CD4-positive, CD25-positive, alpha-beta regulatory T cell (primary cell): ENCODE measurements around the gene OR6P1. TPM values are rescaled to one million over a fixed set of nuclear protein-coding genes. Genes with fewer than 3 reads are reported as not detected.
A peak's percentile ranks its signal among the peaks of the same experiment; 100 is the strongest.

Source experiments
- ATAC-seq, 2 donors: fragments of 150-1000 bp; cut with Tn5 transposase; one replicate each; pipeline ENCODE4 v1.10.0; 2021; ENCODE audit warnings: low read depth in 2 of 2, moderate number of reproducible peaks in 2 of 2, moderate library complexity in 1 of 2
- DNase-seq, 3 donors: peaks; one replicate each; pipeline versions ENCODE4 v3.0.0 to v3.0.0-alpha.2; 2012 to 2022; ENCODE audit warnings: mixed read lengths in 1 of 3
- H3K27ac ChIP-seq: one replicate; pipeline ENCODE4 v1.7.0; 2013; ENCODE audit warnings: mild to moderate bottlenecking, low read length; ENCODE audit not compliant: insufficient read depth, poor library complexity, severe bottlenecking
- H3K27me3 ChIP-seq: one replicate; pipeline ENCODE4 v1.7.0; 2013; ENCODE audit warnings: low read length; ENCODE audit not compliant: control insufficient read depth, insufficient read depth
- H3K36me3 ChIP-seq: one replicate; pipeline ENCODE4 v1.7.0; 2013; ENCODE audit warnings: mild to moderate bottlenecking, low read length, moderate library complexity; ENCODE audit not compliant: control insufficient read depth, insufficient read depth
- H3K4me1 ChIP-seq: 2 replicates; pipeline ENCODE4 v1.7.0; 2013; ENCODE audit warnings: mild to moderate bottlenecking, low read length; ENCODE audit not compliant: insufficient read depth, control insufficient read depth, poor library complexity, severe bottlenecking
- H3K4me3 ChIP-seq: one replicate; pipeline ENCODE4 v1.7.0; 2013; ENCODE audit warnings: low read depth, mild to moderate bottlenecking, low read length, moderate library complexity
- H3K9me3 ChIP-seq, 2 experiments: 1 replicate in 1 of 2; 2 replicates in 1 of 2; pipeline ENCODE4 v1.7.0; 2013; ENCODE audit warnings: low read length in 2 of 2, mild to moderate bottlenecking in 1 of 2, moderate library complexity in 1 of 2; ENCODE audit not compliant: control insufficient read depth in 2 of 2
- H3K27ac Mint-ChIP-seq, 3 donors: one replicate each; pipeline ENCODE4 v1.8.0; 2020 to 2022; ENCODE audit warnings: mild to moderate bottlenecking in 3 of 3, mixed read lengths in 3 of 3, moderate library complexity in 2 of 3
- H3K27me3 Mint-ChIP-seq: one replicate; pipeline ENCODE4 v1.8.0; 2022; ENCODE audit warnings: mild to moderate bottlenecking, mixed read lengths
- H3K36me3 Mint-ChIP-seq: one replicate; pipeline ENCODE4 v1.8.0; 2020; ENCODE audit warnings: mixed read lengths
- H3K4me1 Mint-ChIP-seq, 4 donors: one replicate each; pipeline ENCODE4 v1.8.0; 2020 to 2022; ENCODE audit warnings: mixed read lengths in 4 of 4, mild to moderate bottlenecking in 1 of 4
- H3K4me3 Mint-ChIP-seq, 4 donors: one replicate each; pipeline ENCODE4 v1.8.0; 2020 to 2022; ENCODE audit warnings: mild to moderate bottlenecking in 4 of 4, mixed read lengths in 4 of 4, moderate library complexity in 3 of 4
- H3K9me3 Mint-ChIP-seq, 7 donors: one replicate each; pipeline ENCODE4 v1.8.0; 2020 to 2022; ENCODE audit warnings: mixed read lengths in 7 of 7, mild to moderate bottlenecking in 3 of 7, moderate library complexity in 2 of 7
- polyA plus RNA-seq, 4 donors: library from polyadenylated mRNA; unstranded; fragments of 300-500 nt; fragmentation: Illumina TruSeq; gene quantifications; one replicate each; pipeline ENCODE4 v1.2.3, GENCODE V29; 2021
- total RNA-seq: library from RNA; stranded (reverse); gene quantifications from one replicate; pipeline ENCODE4 v1.2.3, GENCODE V29; 2022

The OR6P1 gene
- total and polyA plus RNA-seq, 5 donors from 2014 or later, result not detected

GRCh38 chr1:158547533-158547932 is 22.8 kb downstream of the OR6P1 start:
- Histone ChIP-seq H3K27me3 (peaks cover 10% of the 10 kb centered on the region), H3K4me3 (no peak overlapping the region), H3K4me1 (no peaks in the 10 kb centered on the region), H3K9me3 (no peaks in the 10 kb centered on the region), H3K27ac (no peak overlapping the region), H3K36me3 (no peaks in the 10 kb centered on the region)
- DNase-seq (no peak), ATAC-seq (no peak)
- H3K4me1 Mint-ChIP-seq, result no peaks in the 10 kb centered on the region
- H3K27me3 Mint-ChIP-seq, result peaks cover 6% of the 10 kb centered on the region
- peaks cover 0 to 2% (median 0%) of the 10 kb centered on the region in 7 donors for H3K9me3 Mint-ChIP-seq
- no peak overlapping the region for H3K4me3 Mint-ChIP-seq
- no peak overlapping the region for H3K27ac Mint-ChIP-seq
- H3K36me3 Mint-ChIP-seq, result no peaks in the 10 kb centered on the region

- Mint-ChIP-seq H3K4me3 (no peak overlapping the region), H3K4me1 (no peaks in the 10 kb centered on the region), H3K27ac (peak overlapping the region in 1 of 3 donors; percentile 7), H3K27me3 (peaks cover 10% of the 10 kb centered on the region), H3K36me3 (no peaks in the 10 kb centered on the region), H3K9me3 (no peaks in the 10 kb centered on the region)
- Histone ChIP-seq H3K36me3 (no peaks in the 10 kb centered on the region), H3K4me3 (no peak overlapping the region), H3K27ac (no peak overlapping the region), H3K9me3 (no peaks in the 10 kb centered on the region), H3K4me1 (no peaks in the 10 kb centered on the region), H3K27me3 (peaks cover 4% of the 10 kb centered on the region)
- DNase-seq (no peak), ATAC-seq (no peak)
Measured at GRCh38 chr1:158537609-158538008, 32.8 kb downstream of the OR6P1 start.

GRCh38 chr1:158534496-158534895 is 35.9 kb downstream of the OR6P1 start:
- ATAC-seq, result no peak
- H3K36me3 Mint-ChIP-seq, result no peaks in the 10 kb centered on the region
- Histone ChIP-seq H3K9me3 (no peaks in the 10 kb centered on the region), H3K27me3 (peaks cover 7% of the 10 kb centered on the region), H3K36me3 (no peaks in the 10 kb centered on the region), H3K4me1 (no peaks in the 10 kb centered on the region), H3K4me3 (no peak overlapping the region), H3K27ac (no peak overlapping the region)
- H3K4me3 Mint-ChIP-seq, result no peak overlapping the region
- no peaks in the 10 kb centered on the region for H3K4me1 Mint-ChIP-seq
- no peak overlapping the region for H3K27ac Mint-ChIP-seq
- H3K9me3 Mint-ChIP-seq, result peaks cover 0 to 1% (median 0%) of the 10 kb centered on the region in 7 donors
- H3K27me3 Mint-ChIP-seq, result peaks cover 4% of the 10 kb centered on the region
- DNase-seq, result no peak

- Histone ChIP-seq H3K27ac (no peak overlapping the region), H3K9me3 (peaks cover 0 to 7% of the 10 kb centered on the region in 2 experiments), H3K27me3 (peaks cover 7% of the 10 kb centered on the region), H3K4me3 (no peak overlapping the region), H3K4me1 (no peaks in the 10 kb centered on the region), H3K36me3 (no peaks in the 10 kb centered on the region)
- Mint-ChIP-seq H3K27ac (no peak overlapping the region), H3K4me1 (no peaks in the 10 kb centered on the region), H3K4me3 (no peak overlapping the region), H3K36me3 (no peaks in the 10 kb centered on the region), H3K27me3 (peaks cover 17% of the 10 kb centered on the region), H3K9me3 (peaks cover 0 to 18% (median 1%) of the 10 kb centered on the region in 7 donors)
- DNase-seq, result peak in 2 of 3 donors; percentile 12 to 36
- ATAC-seq, result no peak
Measured at GRCh38 chr1:158527190-158527815, 43.1 kb downstream of the OR6P1 start.

GRCh38 chr1:158521666-158522058 is 48.7 kb downstream of the OR6P1 start:
- H3K27me3 Mint-ChIP-seq, result peaks cover 14% of the 10 kb centered on the region
- H3K4me1 Mint-ChIP-seq, result no peaks in the 10 kb centered on the region

GRCh38 chr1:158520955-158521665 is 49.3 kb downstream of the OR6P1 start:
- Mint-ChIP-seq H3K27me3 (peaks cover 10% of the 10 kb centered on the region), H3K36me3 (no peaks in the 10 kb centered on the region), H3K9me3 (peaks cover 0 to 3% (median 0%) of the 10 kb centered on the region in 7 donors), H3K4me1 (no peaks in the 10 kb centered on the region), H3K27ac (no peak overlapping the region), H3K4me3 (no peak overlapping the region)
- H3K36me3 ChIP-seq, result no peaks in the 10 kb centered on the region
- H3K9me3 ChIP-seq, result no peaks in the 10 kb centered on the region
- DNase-seq (no peak), ATAC-seq (no peak)
- H3K27ac ChIP-seq, result no peak overlapping the region
- H3K4me1 ChIP-seq, result no peaks in the 10 kb centered on the region
- no peak overlapping the region for H3K4me3 ChIP-seq
- peaks cover 7% of the 10 kb centered on the region for H3K27me3 ChIP-seq

More at GRCh38 chr1:158521666-158522058, 48.7 kb downstream of the OR6P1 start:
- Mint-ChIP-seq H3K27ac (no peak overlapping the region), H3K36me3 (no peaks in the 10 kb centered on the region), H3K4me3 (no peak overlapping the region), H3K9me3 (peaks cover 0 to 3% (median 1%) of the 10 kb centered on the region in 7 donors)
- Histone ChIP-seq H3K27ac (no peak overlapping the region), H3K36me3 (no peaks in the 10 kb centered on the region), H3K4me3 (no peak overlapping the region), H3K4me1 (no peaks in the 10 kb centered on the region), H3K27me3 (peaks cover 7% of the 10 kb centered on the region), H3K9me3 (no peaks in the 10 kb centered on the region)
- no peak for DNase-seq
- no peak for ATAC-seq

GRCh38 chr1:158520021-158520420 is 50.4 kb downstream of the OR6P1 start:
- H3K27me3 Mint-ChIP-seq, result peaks cover 10% of the 10 kb centered on the region
- peaks cover 10% of the 10 kb centered on the region for H3K27me3 ChIP-seq
- H3K27ac ChIP-seq, result no peak overlapping the region
- H3K4me1 ChIP-seq, result no peaks in the 10 kb centered on the region
- H3K36me3 Mint-ChIP-seq, result no peaks in the 10 kb centered on the region
- H3K9me3 ChIP-seq, result no peaks in the 10 kb centered on the region
- H3K27ac Mint-ChIP-seq, result no peak overlapping the region
- no peaks in the 10 kb centered on the region for H3K4me1 Mint-ChIP-seq
- peaks cover 0 to 3% (median 0%) of the 10 kb centered on the region in 7 donors for H3K9me3 Mint-ChIP-seq
- no peak overlapping the region for H3K4me3 Mint-ChIP-seq
- H3K4me3 ChIP-seq, result no peak overlapping the region
- no peak for ATAC-seq
- DNase-seq, result no peak
- no peaks in the 10 kb centered on the region for H3K36me3 ChIP-seq

- peaks cover 10% of the 10 kb centered on the region for H3K27me3 ChIP-seq
- no peaks in the 10 kb centered on the region for H3K36me3 ChIP-seq
- H3K9me3 ChIP-seq, result no peaks in the 10 kb centered on the region
- no peaks in the 10 kb centered on the region for H3K4me1 ChIP-seq
- Mint-ChIP-seq H3K36me3 (no peaks in the 10 kb centered on the region), H3K27me3 (peaks cover 6% of the 10 kb centered on the region), H3K27ac (no peak overlapping the region), H3K4me1 (no peaks in the 10 kb centered on the region), H3K4me3 (no peak overlapping the region), H3K9me3 (peaks cover 0 to 1% (median 0%) of the 10 kb centered on the region in 7 donors)
- H3K27ac ChIP-seq, result no peak overlapping the region
- no peak for ATAC-seq
- DNase-seq, result no peak
- no peak overlapping the region for H3K4me3 ChIP-seq
Measured at GRCh38 chr1:158516966-158517365, 53.4 kb downstream of the OR6P1 start.
